Measurements from ENCODE around the gene OR52A1. TPM values are rescaled to one million over a fixed set of nuclear protein-coding genes. Genes with fewer than 3 reads are reported as not detected.
"Not testable (repeated sequence)": the region's sequence is repeated elsewhere in the genome, so short reads cannot be mapped to it uniquely, and the experiment has no call there.

The OR52A1 gene
- total and polyA plus RNA-seq, 2 experiments from 2014 or later = not detected

- no peak overlapping the region for H3K27ac ChIP-seq
- H3K4me2 ChIP-seq (ENCODE audit: unreplicated experiment) = no peak overlapping the region
- in situ Hi-C loops (cut with MboI) = no loop called here
- 0 out of 2 replicates have a peak, but pooled peaks cover 4% of the 10 kb centered on the region for H3K27me3 ChIP-seq (replicated peaks; ENCODE audit: insufficient read depth)
- H3K9me2 ChIP-seq (ENCODE audit: insufficient read depth) = no peaks in the 10 kb centered on the region
- H3F3A ChIP-seq (ENCODE audit: insufficient read depth) = no peaks in the 10 kb centered on the region
- DNase-seq = no peak
- no peaks in the 10 kb centered on the region for H3K9me3 ChIP-seq (ENCODE audit: low read depth)
- H3K79me2 ChIP-seq (ENCODE audit: insufficient read depth) = no peaks in the 10 kb centered on the region
- no peaks in the 10 kb centered on the region for H3K4me1 ChIP-seq (ENCODE audit: insufficient read depth)
- TF ChIP-seq EZH2 (IDR thresholded peaks at IDR 0.05; ENCODE audit: insufficient read depth, poor library complexity, severe bottlenecking) (no peak), EZH2phosphoT487 (IDR thresholded peaks at IDR 0.05; ENCODE audit: insufficient read depth, low read depth) (no peak)
- H4K20me1 ChIP-seq (ENCODE audit: insufficient read depth) = no peaks in the 10 kb centered on the region
- 45 to 46% methylated on average over 10 of the region's 10 CpGs for WGBS, 2 experiments (ENCODE audit: low coverage in 1 of 2, low lambda C conversion rate in 2 of 2, missing lambda C conversion rate in 2 of 2)
- H3K4me3 ChIP-seq = no peak overlapping the region
- no peak overlapping the region for H3K9ac ChIP-seq
- no peaks in the 10 kb centered on the region for H3K36me3 ChIP-seq (ENCODE audit: low read depth)
- no peak overlapping the region for H2AFZ ChIP-seq
These were observed 23.7 kb upstream of the OR52A1 start for GRCh38 chr11:5178046-5178837.

GRCh38 chr11:5174934-5175333 is 20.4 kb upstream of the OR52A1 start:
- WGBS, 2 experiments (ENCODE audit: low coverage in 1 of 2, low lambda C conversion rate in 2 of 2, missing lambda C conversion rate in 2 of 2) = 59 to 66% methylated on average over 7 of the region's 7 CpGs
- in situ Hi-C loops (cut with MboI) = no loop called here
- H3K9me3 ChIP-seq (ENCODE audit: low read depth) = no peaks in the 10 kb centered on the region

GRCh38 chr11:5171856-5172255 is 17.3 kb upstream of the OR52A1 start:
- no peaks in the 10 kb centered on the region for H3K9me3 ChIP-seq (ENCODE audit: low read depth)
- H3K36me3 ChIP-seq (ENCODE audit: low read depth) = no peaks in the 10 kb centered on the region
- H3K4me1 ChIP-seq (ENCODE audit: insufficient read depth) = no peaks in the 10 kb centered on the region
- H3K9ac ChIP-seq = no peak overlapping the region
- no peak overlapping the region for H3K4me2 ChIP-seq (ENCODE audit: unreplicated experiment)
- no peak overlapping the region for H3K27ac ChIP-seq
- no peaks in the 10 kb centered on the region for H3F3A ChIP-seq (ENCODE audit: insufficient read depth)
- in situ Hi-C loops (cut with MboI) = no loop called here
- H3K79me2 ChIP-seq (ENCODE audit: insufficient read depth) = no peaks in the 10 kb centered on the region
- WGBS, 2 experiments (ENCODE audit: low coverage in 1 of 2, low lambda C conversion rate in 2 of 2, missing lambda C conversion rate in 2 of 2) = 2 to 7% methylated on average over 2 of the region's 2 CpGs
- no peak overlapping the region for H2AFZ ChIP-seq
- no peak for TF ChIP-seq EZH2phosphoT487 (IDR thresholded peaks at IDR 0.05; ENCODE audit: insufficient read depth, low read depth)
- TF ChIP-seq EZH2 (IDR thresholded peaks at IDR 0.05; ENCODE audit: insufficient read depth, poor library complexity, severe bottlenecking) = no peak
- H3K9me2 ChIP-seq (ENCODE audit: insufficient read depth) = no peaks in the 10 kb centered on the region
- no peaks in the 10 kb centered on the region for H4K20me1 ChIP-seq (ENCODE audit: insufficient read depth)
- no peak overlapping the region for H3K4me3 ChIP-seq
- DNase-seq = no peak
- H3K27me3 ChIP-seq (replicated peaks; ENCODE audit: insufficient read depth) = 0 out of 2 replicates have a peak, but pooled peaks cover 5% of the 10 kb centered on the region

More at GRCh38 chr11:5174934-5175333, 20.4 kb upstream of the OR52A1 start:
- Histone ChIP-seq H3K79me2 (ENCODE audit: insufficient read depth) (no peaks in the 10 kb centered on the region), H3K4me2 (ENCODE audit: unreplicated experiment) (no peak overlapping the region), H4K20me1 (ENCODE audit: insufficient read depth) (no peaks in the 10 kb centered on the region), H2AFZ (no peak overlapping the region), H3F3A (ENCODE audit: insufficient read depth) (no peaks in the 10 kb centered on the region), H3K36me3 (ENCODE audit: low read depth) (no peaks in the 10 kb centered on the region), H3K9me2 (ENCODE audit: insufficient read depth) (no peaks in the 10 kb centered on the region), H3K4me3 (no peak overlapping the region), H3K27ac (no peak overlapping the region), H3K9ac (no peak overlapping the region), H3K27me3 (replicated peaks; ENCODE audit: insufficient read depth) (0 out of 2 replicates have a peak, but pooled peaks cover 5% of the 10 kb centered on the region), H3K4me1 (ENCODE audit: insufficient read depth) (no peaks in the 10 kb centered on the region)
- TF ChIP-seq EZH2phosphoT487 (IDR thresholded peaks at IDR 0.05; ENCODE audit: insufficient read depth, low read depth) (no peak), EZH2 (IDR thresholded peaks at IDR 0.05; ENCODE audit: insufficient read depth, poor library complexity, severe bottlenecking) (no peak)
- DNase-seq = no peak

- DNase-seq, H3K4me3 ChIP-seq: not testable (repeated sequence)
These were observed 11.3 kb upstream of the OR52A1 start for GRCh38 chr11:5165898-5166297.

DNA sequence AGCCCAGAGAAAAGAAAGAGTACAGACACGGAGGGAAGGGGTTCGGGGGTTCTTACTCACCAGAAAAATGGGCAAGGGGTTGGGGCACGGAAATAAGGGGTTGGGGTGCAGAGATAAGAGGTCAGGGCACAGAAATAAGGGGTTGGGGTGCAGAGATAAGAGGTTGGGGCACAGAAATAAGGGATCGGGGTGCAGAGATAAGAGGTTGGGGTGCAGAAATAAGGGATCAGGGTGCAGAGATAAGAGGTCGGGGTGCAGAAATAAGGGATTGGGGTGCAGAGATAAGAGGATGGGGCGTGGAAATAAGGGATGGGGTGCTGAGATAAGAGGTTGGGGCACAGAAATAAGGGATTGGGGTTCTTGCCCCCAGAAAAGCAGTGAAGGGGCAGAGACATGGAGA is 10.2 kb upstream of the OR52A1 start:
- H3K4me1 ChIP-seq (ENCODE audit: insufficient read depth); H3K27ac ChIP-seq; H3K4me2 ChIP-seq (ENCODE audit: unreplicated experiment); H3K36me3 ChIP-seq (ENCODE audit: low read depth); H3K9me3 ChIP-seq (ENCODE audit: low read depth); H3K9ac ChIP-seq; H3K9me2 ChIP-seq (ENCODE audit: insufficient read depth); H3K27me3 ChIP-seq (replicated peaks; ENCODE audit: insufficient read depth); H4K20me1 ChIP-seq (ENCODE audit: insufficient read depth); H3K79me2 ChIP-seq (ENCODE audit: insufficient read depth); in situ Hi-C loops (cut with MboI); H2AFZ ChIP-seq; DNase-seq; H3F3A ChIP-seq (ENCODE audit: insufficient read depth); H3K4me3 ChIP-seq: not testable (repeated sequence)
- WGBS, 2 experiments (ENCODE audit: low coverage in 1 of 2, low lambda C conversion rate in 2 of 2, missing lambda C conversion rate in 2 of 2) = 14 to 33% methylated on average over 2 to 6 of the region's 6 CpGs

More at GRCh38 chr11:5165898-5166297, 11.3 kb upstream of the OR52A1 start:
- H3K27me3 ChIP-seq (replicated peaks; ENCODE audit: insufficient read depth); H3K36me3 ChIP-seq (ENCODE audit: low read depth); H4K20me1 ChIP-seq (ENCODE audit: insufficient read depth); H3K79me2 ChIP-seq (ENCODE audit: insufficient read depth); H2AFZ ChIP-seq; H3K4me1 ChIP-seq (ENCODE audit: insufficient read depth); H3F3A ChIP-seq (ENCODE audit: insufficient read depth); H3K9me3 ChIP-seq (ENCODE audit: low read depth); H3K9ac ChIP-seq; H3K27ac ChIP-seq; H3K4me2 ChIP-seq (ENCODE audit: unreplicated experiment); H3K9me2 ChIP-seq (ENCODE audit: insufficient read depth); in situ Hi-C loops (cut with MboI): not testable (repeated sequence)

DNA sequence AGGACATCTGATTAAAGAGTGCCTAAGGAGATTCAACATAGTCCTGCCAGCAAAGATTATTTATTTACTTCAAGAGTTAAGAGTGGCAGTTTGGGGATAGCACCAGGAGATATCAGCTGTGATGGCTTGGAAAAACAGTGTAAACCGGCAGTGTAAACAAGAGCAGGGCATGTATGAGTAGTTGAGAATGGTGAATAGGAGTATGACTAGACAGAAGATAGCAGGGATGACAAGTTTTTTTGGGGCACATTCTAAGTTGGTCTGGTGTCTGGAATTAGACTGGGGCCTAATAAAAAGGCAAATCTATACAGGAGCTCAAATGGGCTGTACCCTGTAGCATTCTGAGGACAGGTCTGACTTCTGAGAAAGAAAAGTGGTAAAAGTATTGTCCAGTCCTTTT is 6.5 kb upstream of the OR52A1 start:
- H3K4me2 ChIP-seq (ENCODE audit: unreplicated experiment); H3K79me2 ChIP-seq (ENCODE audit: insufficient read depth); H3K9ac ChIP-seq; H3K27me3 ChIP-seq (replicated peaks; ENCODE audit: insufficient read depth); H3K36me3 ChIP-seq (ENCODE audit: low read depth); H3K9me2 ChIP-seq (ENCODE audit: insufficient read depth); H4K20me1 ChIP-seq (ENCODE audit: insufficient read depth); in situ Hi-C loops (cut with MboI); DNase-seq; H3K9me3 ChIP-seq (ENCODE audit: low read depth); H3K4me3 ChIP-seq; H3K27ac ChIP-seq; H2AFZ ChIP-seq; H3F3A ChIP-seq (ENCODE audit: insufficient read depth); H3K4me1 ChIP-seq (ENCODE audit: insufficient read depth): not testable (repeated sequence)
- 0 to 29% methylated on average over 1 of the region's 1 CpG for WGBS, 2 experiments (ENCODE audit: low coverage in 1 of 2, low lambda C conversion rate in 2 of 2, missing lambda C conversion rate in 2 of 2)

DNA sequence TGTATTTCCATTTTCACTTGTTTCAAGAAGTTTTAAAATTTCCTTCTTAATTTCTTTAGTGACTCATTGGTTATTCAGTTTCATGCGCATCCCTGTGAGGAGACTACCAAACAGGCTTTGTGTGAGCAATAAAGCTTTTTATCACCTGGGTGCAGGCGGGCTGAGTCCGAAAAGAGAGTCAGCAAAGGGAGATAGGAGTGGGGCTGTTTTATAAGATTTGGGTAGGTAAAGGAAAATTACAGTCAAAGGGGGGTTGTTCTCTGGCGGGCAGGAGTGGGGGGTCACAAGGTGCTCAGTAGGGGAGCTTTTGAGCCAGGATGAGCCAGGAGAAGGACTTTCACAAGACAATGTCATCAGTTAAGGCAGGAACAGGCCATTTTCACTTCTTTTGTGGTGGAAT is 5.7 kb upstream of the OR52A1 start:
- H3K27ac ChIP-seq; H3K4me1 ChIP-seq (ENCODE audit: insufficient read depth); DNase-seq; H4K20me1 ChIP-seq (ENCODE audit: insufficient read depth); H3K9ac ChIP-seq; H3K79me2 ChIP-seq (ENCODE audit: insufficient read depth); H3K4me2 ChIP-seq (ENCODE audit: unreplicated experiment); H3K27me3 ChIP-seq (replicated peaks; ENCODE audit: insufficient read depth); H2AFZ ChIP-seq; H3K4me3 ChIP-seq; H3K9me3 ChIP-seq (ENCODE audit: low read depth); H3K9me2 ChIP-seq (ENCODE audit: insufficient read depth); H3K36me3 ChIP-seq (ENCODE audit: low read depth); H3F3A ChIP-seq (ENCODE audit: insufficient read depth); in situ Hi-C loops (cut with MboI): not testable (repeated sequence)
- 46 to 55% methylated on average over 4 of the region's 4 CpGs for WGBS, 2 experiments (ENCODE audit: low coverage in 1 of 2, low lambda C conversion rate in 2 of 2, missing lambda C conversion rate in 2 of 2)

Data from GM23248 (cell line).